Suppressor macrophage treated with lipopolysaccharide for 4 hours (primary cell): ENCODE measurements around the gene TBL3.

ENCODE experiments used
- DNase-seq: peaks from one replicate; pipeline ENCODE4 v3.0.0-alpha.2; 2020

The TBL3 gene

DNA sequence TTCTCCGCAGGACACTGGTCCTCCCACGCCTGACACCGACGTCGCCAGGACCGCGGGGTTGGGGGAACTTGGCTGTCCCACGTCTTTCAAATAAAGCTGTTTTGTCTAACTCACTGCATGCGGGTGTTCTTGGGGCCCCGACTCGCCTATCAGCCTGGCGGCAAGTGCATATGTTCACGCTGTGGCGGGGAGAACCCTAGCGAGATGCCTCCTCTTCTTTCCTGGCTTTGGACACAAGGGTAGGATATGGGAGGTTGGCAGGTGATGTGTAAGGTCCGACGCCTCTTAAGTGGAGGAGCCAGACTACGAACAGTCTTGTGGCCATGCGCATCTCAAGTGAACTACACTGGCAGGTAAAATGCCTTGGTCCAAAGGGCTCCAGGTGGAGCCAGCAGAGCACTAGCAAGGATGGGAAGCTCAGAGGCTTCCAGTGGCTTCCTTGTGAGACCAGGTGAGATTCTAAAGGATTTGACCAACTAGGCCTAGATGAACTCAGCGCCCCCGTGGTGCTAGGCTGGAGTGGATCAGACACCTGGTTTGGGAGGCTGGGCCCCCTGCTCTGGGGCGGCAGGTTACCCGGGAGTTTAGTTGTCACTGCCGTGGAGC lies 6.4 kb upstream of the TBL3 start:
- no peak for DNase-seq

- DNase-seq: no peak
Measured at GRCh38 chr16:1966460-1966859, 5.4 kb upstream of the TBL3 start, which contains the start of gene RNF151. TSS of gene RNF151 (plus strand) at chr16:1966856. CDS start at chr16:1966882, 26 bp downstream.

DNA sequence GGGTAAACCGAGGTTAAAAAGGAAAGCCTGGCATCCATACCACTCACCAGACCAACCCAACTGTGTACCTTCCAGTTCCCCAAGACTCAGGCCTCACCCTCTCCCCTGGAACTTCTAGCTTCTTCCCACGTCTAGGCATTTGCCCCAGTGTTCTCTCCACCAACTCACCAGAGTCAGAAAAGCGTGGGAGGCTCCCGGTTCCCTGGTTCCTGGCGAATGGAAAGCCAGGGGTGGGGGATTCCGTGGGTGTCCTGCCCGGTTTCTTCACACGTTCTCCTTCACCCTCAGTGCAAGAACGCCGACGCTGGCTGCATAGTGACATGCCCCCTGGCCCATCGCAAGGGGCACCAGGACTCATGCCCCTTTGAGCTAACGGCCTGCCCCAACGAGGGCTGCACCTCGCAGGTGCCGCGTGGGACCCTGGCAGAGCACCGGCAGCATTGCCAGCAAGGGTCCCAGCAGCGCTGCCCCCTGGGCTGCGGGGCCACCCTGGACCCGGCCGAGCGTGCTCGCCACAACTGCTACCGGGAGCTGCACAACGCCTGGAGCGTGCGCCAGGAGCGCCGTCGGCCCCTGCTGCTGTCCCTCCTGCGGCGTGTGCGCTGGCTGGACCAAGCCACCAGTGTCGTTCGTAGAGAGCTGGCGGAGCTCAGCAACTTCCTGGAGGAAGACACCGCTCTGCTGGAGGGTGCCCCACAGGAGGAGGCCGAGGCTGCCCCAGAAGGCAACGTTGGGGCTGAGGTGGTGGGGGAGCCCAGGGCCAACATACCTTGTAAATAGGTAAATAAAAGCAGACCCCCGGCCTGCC lies 3.5 kb upstream of the TBL3 start:
- DNase-seq: no peak

DNA sequence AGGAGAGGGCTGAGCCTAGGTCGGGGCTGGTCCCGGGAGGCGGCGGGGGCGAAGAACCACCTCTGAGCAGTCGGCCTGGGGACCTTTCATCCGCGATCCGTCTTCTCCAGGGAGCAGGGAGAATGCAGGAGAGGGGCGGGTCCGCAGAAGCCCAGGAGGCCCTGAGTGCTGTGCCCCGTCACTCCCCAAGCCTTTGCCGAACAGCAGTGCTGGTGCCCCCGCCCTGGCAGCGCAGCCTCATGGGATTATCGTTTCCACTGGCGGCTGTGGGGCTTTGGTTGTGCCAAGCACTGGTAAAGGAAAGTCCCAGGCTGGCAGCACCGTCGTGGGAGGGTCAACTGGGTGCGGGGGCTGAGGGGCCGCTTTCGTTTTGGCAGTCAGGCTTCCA lies 631 bp downstream of the TBL3 start:
- peak; percentile 27 for DNase-seq

- no peak for DNase-seq
Measured at GRCh38 chr16:1973461-1974156, 1.8 kb downstream of the TBL3 start.

DNA sequence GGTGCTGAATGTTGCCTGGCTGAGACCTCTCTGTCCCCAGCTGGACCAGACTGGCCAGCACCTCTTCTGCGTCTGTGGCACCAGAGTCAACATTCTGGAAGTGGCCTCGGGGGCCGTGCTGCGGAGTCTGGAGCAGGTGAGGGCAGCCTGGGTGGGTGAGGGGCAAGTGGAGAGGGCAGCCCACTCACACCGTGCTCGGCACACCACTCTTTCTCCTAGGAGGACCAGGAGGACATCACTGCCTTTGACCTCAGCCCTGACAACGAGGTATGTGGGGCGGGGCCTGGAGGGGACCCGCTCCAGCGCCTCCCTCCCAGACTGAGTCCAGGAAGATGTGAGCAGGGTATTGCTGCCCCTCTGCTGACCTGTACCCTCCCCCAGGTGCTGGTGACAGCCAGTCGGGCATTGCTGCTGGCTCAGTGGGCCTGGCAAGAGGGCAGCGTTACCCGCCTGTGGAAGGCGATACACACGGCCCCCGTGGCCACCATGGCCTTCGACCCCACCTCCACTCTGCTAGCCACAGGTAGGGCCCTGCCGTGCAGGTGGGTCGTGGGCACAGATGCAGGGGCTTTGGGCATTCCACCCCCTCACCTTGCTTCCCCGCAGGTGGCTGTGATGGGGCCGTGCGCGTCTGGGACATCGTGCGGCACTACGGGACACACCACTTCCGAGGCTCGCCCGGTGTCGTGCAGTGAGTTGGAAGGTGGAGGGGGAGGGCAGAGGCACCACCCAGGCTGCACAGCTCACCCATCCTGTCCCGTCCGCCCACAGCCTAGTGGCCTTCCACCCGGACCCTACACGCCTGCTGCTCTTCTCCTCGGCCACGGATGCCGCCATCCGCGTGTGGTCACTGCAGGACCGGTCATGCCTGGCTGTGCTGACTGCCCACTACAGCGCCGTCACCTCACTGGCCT lies 2.6 kb downstream of the TBL3 start:
- no peak for DNase-seq

- DNase-seq: no peak
Measured at GRCh38 chr16:1975432-1976215, 3.8 kb downstream of the TBL3 start.

GRCh38 chr16:1976216-1976520 lies 4.3 kb downstream of the TBL3 start:
- DNase-seq: no peak

- no peak for DNase-seq
Measured at GRCh38 chr16:1976951-1977874, 5.4 kb downstream of the TBL3 start.

GRCh38 chr16:1977875-1978268 lies 6.0 kb downstream of the TBL3 start:
- DNase-seq: no peak

GRCh38 chr16:1978476-1979120 lies 6.7 kb downstream of the TBL3 start:
- no peak for DNase-seq

DNA sequence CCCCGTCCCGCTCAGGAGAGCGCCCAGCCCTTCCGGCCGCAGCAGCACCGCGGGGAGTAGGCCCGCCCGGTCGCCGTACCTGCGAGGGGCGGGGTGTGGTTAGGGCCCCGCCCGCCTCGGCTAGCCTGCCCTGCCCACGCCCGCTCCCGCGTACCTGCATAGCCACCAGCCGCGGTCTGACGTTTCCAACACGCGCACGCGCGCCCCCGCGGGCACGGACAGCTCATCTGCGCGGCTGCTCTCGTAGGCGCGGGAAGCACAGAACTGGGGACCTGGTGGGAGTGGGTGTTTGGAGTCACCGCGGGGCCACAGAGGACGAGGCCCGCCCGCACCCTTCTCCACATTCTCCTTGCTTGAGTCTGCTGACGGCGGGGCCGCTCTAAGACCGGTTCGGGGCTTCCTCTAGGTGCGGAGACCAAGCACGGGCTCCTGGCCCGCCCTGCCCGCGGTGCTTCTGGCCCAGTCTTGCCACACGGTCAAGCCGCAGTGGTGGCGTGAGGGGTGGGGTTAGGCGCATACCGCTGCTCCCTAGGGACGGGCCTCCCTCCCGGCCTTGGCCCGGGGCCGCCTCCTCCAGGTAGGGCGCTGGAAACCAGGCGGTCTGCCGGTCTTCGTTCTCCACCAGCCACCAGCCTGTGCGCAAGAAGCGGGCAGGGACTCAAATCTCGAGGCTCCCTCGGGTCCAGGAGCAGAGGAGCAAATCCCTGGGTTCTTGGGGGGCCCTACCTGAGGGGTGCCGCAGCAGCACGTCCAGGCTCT lies 7.6 kb downstream of the TBL3 start:
- no peak for DNase-seq

DNA sequence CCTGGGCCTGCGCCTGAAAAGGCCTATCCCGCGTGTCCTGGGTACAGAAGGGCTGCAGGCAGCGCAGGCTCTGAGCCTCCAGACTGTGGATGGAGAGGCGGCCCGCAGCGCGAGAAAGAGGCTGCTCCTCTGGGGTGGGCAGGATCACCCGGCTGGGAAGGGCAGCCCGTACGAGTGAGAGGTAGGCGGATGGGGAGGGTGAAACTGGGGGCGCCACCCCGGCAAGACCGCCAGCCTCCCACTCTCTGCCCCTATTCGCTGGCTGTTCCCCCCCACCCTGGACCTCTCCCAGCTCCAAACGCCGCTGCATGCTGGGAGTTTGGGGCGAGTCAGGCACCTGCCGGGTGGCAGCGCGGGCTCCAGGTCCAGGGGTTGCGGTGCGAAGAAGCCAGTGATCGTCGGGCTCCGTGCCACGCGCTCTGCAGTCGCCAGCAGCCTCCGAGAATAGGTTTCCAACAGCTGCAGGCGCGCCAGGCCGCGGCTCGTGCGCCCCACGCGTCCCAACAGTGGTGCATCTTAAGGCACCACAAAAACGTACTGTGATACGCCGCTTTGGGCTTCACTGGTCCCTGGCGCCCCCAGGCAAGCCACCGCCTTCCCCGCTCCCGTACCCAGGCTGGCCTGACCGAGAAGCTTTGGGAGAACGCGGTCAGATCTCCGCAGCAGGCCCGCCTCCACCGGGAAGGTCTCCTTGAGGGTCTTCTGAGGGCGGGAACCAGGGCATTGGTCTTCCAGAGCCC lies 8.3 kb downstream of the TBL3 start:
- no peak for DNase-seq

DNA sequence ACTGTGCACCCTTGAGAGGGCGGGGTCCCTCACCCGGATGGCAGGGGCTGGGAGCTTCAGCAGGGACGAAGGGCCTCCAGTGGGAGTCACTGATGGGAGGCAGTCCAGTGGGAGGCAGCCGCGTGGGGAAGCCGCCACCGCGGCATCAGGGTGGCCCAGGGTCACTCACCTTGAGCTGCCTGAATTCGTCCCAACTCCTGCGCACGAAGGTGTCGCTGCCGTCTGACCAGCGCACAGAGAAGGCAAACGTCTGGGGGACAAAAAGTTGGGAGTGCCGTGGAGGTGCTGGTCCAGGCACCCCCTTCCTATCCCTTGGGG lies 8.9 kb downstream of the TBL3 start:
- DNase-seq: no peak

DNA sequence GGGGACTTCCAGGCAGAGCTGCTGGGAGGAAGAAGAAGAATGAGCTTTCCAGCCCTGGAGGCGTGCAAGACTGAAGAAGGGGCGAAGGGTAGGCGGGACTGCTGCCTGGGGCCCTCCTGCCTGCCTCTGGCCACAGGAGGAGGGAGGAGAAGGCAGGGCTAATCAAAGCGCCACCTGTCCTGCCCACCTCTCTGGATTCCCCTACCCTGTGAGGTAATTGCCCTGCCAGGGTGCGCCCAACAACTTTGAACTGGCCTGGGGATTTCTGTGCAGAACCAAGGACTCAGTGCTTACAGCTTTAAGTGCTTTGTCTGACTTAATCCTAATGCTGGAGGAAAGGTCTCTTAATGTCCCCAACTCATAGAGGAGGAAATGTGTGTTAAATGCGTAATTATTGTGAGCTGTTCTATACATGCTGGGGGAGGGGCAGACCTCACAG lies 9.6 kb downstream of the TBL3 start, which contains the start of gene NOXO1:
TSS of gene NOXO1 (minus strand) at position 72 of the 439 bp plus-strand sequence. CDS start 290 bp downstream, outside the sequence.
- no peak for DNase-seq

DNA sequence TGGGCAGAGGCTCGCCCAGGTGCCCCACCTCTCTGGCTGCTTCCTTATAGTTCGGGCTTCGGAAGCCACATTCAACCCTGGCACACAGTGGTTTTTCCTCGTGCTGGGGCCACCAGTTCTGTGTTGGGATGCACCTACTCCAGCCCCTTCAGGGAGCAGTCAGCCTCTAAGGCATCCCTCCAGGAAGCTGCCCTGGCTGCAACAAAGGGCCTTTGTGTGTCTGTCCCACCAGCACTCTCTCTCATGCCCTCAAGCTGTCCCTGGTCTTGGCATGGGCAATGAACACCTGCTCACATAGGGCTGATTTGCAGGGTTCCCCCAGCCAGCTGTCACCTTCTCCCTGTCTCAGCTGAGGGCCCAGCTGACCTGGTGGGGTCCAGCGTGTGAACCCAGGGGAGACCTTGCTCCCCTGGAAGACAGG lies 10.2 kb downstream of the TBL3 start:
- DNase-seq: no peak

DNA sequence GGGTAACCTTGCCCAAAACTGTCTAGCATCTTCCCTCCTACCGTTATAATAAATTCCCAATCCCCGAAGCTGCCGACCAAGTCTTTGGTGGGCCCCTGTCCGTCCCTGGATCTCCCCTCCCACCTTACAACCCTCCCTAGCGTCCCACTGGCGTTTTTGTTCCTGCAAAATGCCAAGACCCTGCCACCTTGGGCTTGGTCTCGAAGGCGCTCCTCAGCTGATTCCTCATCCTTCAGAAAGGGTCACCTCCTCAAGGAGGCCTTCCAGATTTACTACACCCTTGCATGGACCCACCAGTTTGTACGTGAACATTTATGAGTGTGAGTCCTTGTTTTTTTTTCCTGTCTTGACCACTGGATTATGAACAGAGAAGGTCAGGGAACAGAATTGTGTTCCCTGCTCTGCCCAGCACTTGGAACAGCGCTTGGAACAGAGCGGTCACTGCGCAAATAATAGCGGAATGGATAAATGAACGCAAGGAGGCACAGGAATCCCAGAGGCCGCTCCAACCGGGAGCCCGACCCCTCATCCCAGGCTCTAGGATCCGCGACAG lies 11.2 kb downstream of the TBL3 start:
- no peak for DNase-seq

GRCh38 chr16:1983544-1984346 lies 11.9 kb downstream of the TBL3 start, which contains the start of gene GFER:
TSS of gene GFER (plus strand) at chr16:1984193. CDS start at chr16:1984219, 26 bp downstream.
- peak; percentile 96 for DNase-seq
